Left lung (tissue), 10 donors: Measurements from ENCODE around the gene SNX11. TPM values are rescaled to one million over a fixed set of nuclear protein-coding genes. Genes with fewer than 3 reads are reported as not detected.

Experiments
- ATAC-seq: fragments of 200-7000 bp; cut with Tn5 transposase; one replicate; pipeline ENCODE4 v1.9.1; 2020; ENCODE audit warnings: moderate library complexity
- DNase-seq, 4 donors: peaks; one replicate each; pipeline ENCODE4 v3.0.0-alpha.2; 2013 to 2020
- H3K27ac ChIP-seq, 2 donors: fragments of 200-600 bp; sonication (generic) in 1 of 2; one replicate each; pipeline versions ENCODE4 v1.5.0 to v1.8.0; 2020 to 2021
- H3K27me3 ChIP-seq, 2 donors: fragments of 200-600 bp; sonication (generic) in 1 of 2; one replicate each; pipeline versions ENCODE4 v1.5.0 to v1.8.0; 2020 to 2021
- H3K36me3 ChIP-seq, 2 donors: fragments of 200-600 bp; sonication (generic) in 1 of 2; one replicate each; pipeline versions ENCODE4 v1.5.0 to v1.8.0; 2020 to 2021
- H3K4me1 ChIP-seq, 2 donors: fragments of 200-600 bp; one replicate each; pipeline ENCODE4 v1.8.0; 2021
- H3K4me3 ChIP-seq, 2 donors: fragments of 200-600 bp; sonication (generic) in 1 of 2; one replicate each; pipeline versions ENCODE4 v1.5.0 to v1.8.0; 2020 to 2021; ENCODE audit warnings: mild to moderate bottlenecking in 1 of 2
- H3K9me3 ChIP-seq, 2 donors: fragments of 200-600 bp; sonication (generic) in 1 of 2; one replicate each; pipeline versions ENCODE4 v1.5.0 to v1.8.0; 2020 to 2021
- intact Hi-C, 2 donors: fragments of 100-400 bp; cut with DNase I; formaldehyde crosslinking; loops; one replicate each; pipeline versions ENCODE4 v1.11.2 to v1.14.2; 2022
- polyA plus RNA-seq, 6 donors: library from polyadenylated mRNA; unstranded; fragments of 120-200 nt; gene quantifications; one replicate each; pipeline ENCODE4 v1.2.1, GENCODE V29; 2013; ENCODE audit not compliant: insufficient read length in 6 of 6
- total RNA-seq, 2 donors: library from RNA; stranded (reverse); fragmentation: NEBNext Ultra II Directional; extraction: Animal tissue kit (Norgen Biotek cat#: 25700); gene quantifications; one replicate each; pipeline ENCODE4 v1.2.1, GENCODE V29; 2021
- TF ChIP-seq, protein P1 (sequence below), 2 donors: fragments of 200-600 bp; sonication (generic) in 1 of 2; IDR thresholded peaks; one replicate each; pipeline versions ENCODE4 v1.5.0 to v1.8.0; 2021; ENCODE audit warnings: antibody characterized with exemption in 2 of 2
- donor health status: DM: no; HTN: yes; CAD: no.
- donor health status: DM: no; HTN: no; CAD: no.

Gene SNX11
- total and polyA plus RNA-seq, 8 donors = 12.2 to 32.4 (median 13.5) TPM

DNA sequence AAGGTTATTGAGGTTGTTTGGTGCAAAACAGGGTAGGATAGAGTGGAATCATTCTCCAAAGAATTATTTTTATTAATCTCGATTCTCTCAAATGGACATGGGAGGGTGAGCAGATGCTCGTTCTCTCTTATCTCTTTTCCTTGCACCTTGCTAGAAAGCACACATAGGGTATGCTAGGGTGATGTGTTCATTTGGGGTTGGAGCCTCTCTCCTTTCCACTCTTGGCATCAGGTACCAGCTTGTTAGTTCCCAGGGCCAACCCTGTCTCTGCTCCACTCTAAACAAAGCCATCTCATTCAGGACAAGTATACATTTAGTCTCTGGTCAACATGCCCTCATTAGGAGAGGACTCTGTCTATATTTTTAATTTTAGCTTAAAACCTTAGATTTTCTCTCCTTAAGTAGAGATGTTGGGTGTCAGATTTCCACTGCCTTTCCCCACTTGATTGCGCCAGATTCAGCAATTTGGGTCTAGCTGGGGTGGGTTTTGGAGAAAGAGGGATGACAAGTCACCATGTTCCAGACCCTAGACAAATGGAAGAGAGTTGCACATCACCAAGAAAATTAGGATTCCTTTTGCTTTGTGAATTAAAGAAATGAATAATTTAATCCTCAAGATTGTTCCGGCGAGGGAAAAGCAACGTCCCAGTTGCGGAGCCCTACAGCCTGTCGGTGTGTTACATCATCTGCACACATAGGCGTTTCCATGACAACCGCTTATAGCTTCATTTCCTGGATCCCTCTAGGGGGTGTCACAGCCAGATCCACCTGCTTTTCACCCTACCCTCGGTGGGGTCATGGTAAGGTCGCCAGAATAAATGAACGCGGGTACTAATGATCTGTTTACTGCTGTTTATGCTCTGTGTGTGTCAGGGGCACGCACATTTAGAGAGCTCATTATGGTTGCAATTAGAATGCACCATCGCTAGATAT, 41.6 kb downstream of the SNX11 start:
- TF ChIP-seq, protein P1, sequence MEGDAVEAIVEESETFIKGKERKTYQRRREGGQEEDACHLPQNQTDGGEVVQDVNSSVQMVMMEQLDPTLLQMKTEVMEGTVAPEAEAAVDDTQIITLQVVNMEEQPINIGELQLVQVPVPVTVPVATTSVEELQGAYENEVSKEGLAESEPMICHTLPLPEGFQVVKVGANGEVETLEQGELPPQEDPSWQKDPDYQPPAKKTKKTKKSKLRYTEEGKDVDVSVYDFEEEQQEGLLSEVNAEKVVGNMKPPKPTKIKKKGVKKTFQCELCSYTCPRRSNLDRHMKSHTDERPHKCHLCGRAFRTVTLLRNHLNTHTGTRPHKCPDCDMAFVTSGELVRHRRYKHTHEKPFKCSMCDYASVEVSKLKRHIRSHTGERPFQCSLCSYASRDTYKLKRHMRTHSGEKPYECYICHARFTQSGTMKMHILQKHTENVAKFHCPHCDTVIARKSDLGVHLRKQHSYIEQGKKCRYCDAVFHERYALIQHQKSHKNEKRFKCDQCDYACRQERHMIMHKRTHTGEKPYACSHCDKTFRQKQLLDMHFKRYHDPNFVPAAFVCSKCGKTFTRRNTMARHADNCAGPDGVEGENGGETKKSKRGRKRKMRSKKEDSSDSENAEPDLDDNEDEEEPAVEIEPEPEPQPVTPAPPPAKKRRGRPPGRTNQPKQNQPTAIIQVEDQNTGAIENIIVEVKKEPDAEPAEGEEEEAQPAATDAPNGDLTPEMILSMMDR (IDR thresholded peaks at IDR 0.05) = no peak
- Histone ChIP-seq H3K27ac (no peak overlapping the region), H3K4me1 (peaks cover 0 to 3% of the 10 kb centered on the region in 2 donors), H3K4me3 (no peak overlapping the region), H3K9me3 (no peaks in the 10 kb centered on the region), H3K36me3 (no peaks in the 10 kb centered on the region), H3K27me3 (peaks cover 27 to 68% of the 10 kb centered on the region in 2 donors)
- ATAC-seq = no peak
- peak in 1 of 4 donors; percentile 24 for DNase-seq
- intact Hi-C loops = no loop called here

DNA sequence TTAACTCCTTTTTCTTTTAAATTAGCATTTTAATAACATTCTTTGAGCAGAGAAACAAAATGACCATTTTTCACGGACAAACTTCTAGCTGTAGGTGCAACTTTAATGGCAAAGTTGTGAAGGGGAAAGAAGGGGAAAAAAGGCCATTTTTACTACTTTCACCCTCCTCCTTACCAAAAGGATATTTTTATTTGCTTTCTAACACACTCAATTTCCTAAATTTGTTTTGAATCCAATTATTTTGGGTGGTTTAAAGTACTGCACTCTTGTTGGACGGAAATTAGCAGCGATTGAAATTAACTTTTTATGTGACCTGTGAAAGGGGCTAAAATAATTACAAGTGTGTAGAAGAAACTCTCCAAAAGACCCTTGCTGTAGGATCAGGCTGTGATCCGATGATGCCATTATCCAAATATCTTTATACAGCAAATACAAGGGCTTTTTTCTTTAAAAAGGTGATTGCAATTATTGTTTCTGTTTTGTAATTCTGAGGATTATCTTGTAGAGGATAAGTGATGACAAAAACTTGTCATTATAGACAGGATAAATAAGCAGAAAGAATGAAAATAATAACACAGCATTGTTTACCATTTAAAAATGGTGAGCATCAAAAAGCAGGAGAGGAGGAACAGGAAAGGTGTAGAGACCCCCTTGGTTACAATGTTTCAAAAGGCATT, 42.4 kb downstream of the SNX11 start:
- H3K36me3 ChIP-seq = no peaks in the 10 kb centered on the region
- ATAC-seq = no peak
- no peak overlapping the region for H3K4me3 ChIP-seq
- no peak overlapping the region for H3K27ac ChIP-seq
- intact Hi-C loops = no loop called here
- H3K4me1 ChIP-seq = peaks cover 0 to 3% of the 10 kb centered on the region in 2 donors
- no peak for DNase-seq
- H3K27me3 ChIP-seq = peaks cover 27 to 60% of the 10 kb centered on the region in 2 donors
- H3K9me3 ChIP-seq = no peaks in the 10 kb centered on the region
- TF ChIP-seq, protein P1 (IDR thresholded peaks at IDR 0.05) = no peak

DNA sequence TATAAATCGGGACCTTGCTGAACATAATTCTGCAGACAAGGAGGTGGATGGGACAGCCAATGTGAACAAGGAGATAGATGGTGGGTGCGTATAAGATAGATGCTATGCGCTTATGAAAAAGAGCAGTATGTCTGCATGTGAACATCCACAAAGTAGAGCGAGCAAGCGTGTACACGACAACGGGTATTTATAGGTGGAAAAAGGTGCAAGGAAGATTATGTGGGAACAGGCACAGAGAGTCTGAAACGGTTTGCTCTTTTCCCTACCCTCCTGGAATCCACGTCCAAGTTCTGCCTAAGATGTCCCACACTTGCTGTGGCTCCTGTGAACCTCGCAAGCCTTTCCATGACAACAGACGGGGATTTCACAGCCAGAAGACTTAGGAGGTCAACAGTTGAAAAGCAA, 43.0 kb downstream of the SNX11 start:
- ATAC-seq (no peak), DNase-seq (no peak)
- Histone ChIP-seq H3K4me1 (peaks cover 0 to 3% of the 10 kb centered on the region in 2 donors), H3K36me3 (no peaks in the 10 kb centered on the region), H3K27me3 (peaks cover 27 to 65% of the 10 kb centered on the region in 2 donors), H3K4me3 (no peak overlapping the region), H3K27ac (no peak overlapping the region), H3K9me3 (no peaks in the 10 kb centered on the region)
- intact Hi-C loops = no loop called here
- TF ChIP-seq, protein P1 (IDR thresholded peaks at IDR 0.05) = no peak

DNA sequence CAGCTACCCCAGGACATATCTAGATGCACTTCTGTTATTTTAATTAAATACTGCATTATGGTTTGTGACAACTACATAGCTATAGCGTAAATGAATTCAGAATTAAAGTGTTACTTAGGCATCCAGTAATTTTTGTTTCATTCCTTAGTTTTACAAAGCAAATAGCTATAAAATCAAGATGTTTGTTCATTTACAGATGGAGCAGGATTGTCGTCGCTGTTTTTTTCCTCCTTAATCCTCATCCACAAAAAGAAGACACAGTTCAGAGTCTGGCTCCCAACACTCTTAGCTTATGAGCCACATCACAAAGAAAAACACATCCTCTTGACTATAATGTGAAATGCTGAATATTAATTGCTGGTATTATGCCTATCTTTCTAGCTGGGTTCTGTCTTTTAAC, 43.7 kb downstream of the SNX11 start:
- Histone ChIP-seq H3K4me3 (no peak overlapping the region), H3K36me3 (no peaks in the 10 kb centered on the region), H3K4me1 (peaks cover 0 to 3% of the 10 kb centered on the region in 2 donors), H3K9me3 (no peaks in the 10 kb centered on the region), H3K27ac (no peak overlapping the region), H3K27me3 (peaks cover 27 to 67% of the 10 kb centered on the region in 2 donors)
- DNase-seq (no peak), ATAC-seq (no peak)
- TF ChIP-seq, protein P1 (IDR thresholded peaks at IDR 0.05) = no peak
- intact Hi-C loops = no loop called here

DNA sequence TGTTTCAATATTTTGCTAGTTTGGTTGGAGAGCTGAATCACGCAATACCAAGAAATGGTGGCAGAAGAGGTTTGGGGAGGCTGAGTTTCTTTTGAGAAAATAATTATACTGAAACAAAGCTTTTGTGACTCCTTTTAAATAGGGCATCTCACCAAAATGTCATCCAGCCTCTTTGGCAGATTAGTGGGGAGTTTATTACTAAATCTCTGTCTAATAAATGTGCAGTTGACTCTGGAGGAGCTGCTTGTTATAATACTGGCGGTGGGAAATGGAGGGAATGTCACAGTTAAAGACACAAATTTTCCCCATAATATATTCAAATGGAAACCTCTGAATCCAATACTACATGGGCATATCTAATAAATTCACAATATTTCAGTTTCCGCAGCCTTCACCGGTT, 44.7 kb downstream of the SNX11 start:
- intact Hi-C loops = no loop called here

More for the DNA sequence above, 44.7 kb downstream of the SNX11 start:
- DNase-seq (no peak), ATAC-seq (no peak)
- Histone ChIP-seq H3K36me3 (no peaks in the 10 kb centered on the region), H3K9me3 (no peaks in the 10 kb centered on the region), H3K27me3 (peaks cover 27 to 63% of the 10 kb centered on the region in 2 donors), H3K27ac (no peak overlapping the region), H3K4me3 (no peak overlapping the region), H3K4me1 (peaks cover 0 to 3% of the 10 kb centered on the region in 2 donors)
- TF ChIP-seq, protein P1 (IDR thresholded peaks at IDR 0.05) = no peak
